ENCODE data around the gene NTN3. TPM values are rescaled to one million over a fixed set of nuclear protein-coding genes. Genes with fewer than 3 reads are reported as not detected.

The NTN3 gene
- under 1 TPM in 1 of 2 experiments, not detected in 1; 0.10 TPM for total RNA-seq

DNA sequence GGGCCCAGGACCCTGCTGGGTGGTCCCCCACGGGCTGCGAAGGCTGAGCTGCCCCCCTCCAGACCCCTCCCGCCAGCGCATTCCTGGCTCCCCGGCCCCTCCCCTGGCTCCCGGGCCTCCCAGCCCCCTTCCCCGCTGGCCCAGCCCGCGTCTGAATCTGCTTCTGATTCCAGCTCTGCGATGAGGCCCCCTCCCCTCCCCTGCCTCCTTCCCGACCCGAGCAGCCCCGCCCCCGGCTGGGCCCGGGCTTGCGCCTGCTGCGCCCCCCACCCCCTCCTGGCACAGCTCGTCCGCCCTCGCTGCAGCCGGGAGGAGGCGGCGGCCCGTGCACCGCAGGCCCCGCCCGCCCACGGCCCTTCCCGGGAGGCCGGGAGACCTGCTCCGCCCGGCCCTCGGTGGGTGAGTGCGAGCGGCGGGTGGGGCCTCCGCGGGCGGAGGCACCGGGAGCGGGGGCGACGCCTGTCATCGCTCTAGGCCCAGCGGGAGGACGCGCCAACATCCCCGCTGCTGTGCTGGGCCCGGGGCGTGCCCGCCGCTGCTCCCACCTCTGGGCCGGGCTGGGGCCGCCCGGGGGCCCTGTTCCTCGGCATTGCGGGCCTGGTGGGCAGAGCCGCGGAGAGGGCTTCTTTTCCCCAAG is at the start of gene NTN3:
Gene NTN3, plus strand, starts transcription at position 282 of the 637 bp plus-strand sequence. CDS start 405 bp downstream, outside the sequence.
- H3K4me1 Mint-ChIP-seq (ENCODE audit: low read depth), result peaks cover 15% of the 10 kb centered on the region
- peaks cover 38% of the 10 kb centered on the region for H3K27me3 Mint-ChIP-seq (ENCODE audit: low read depth)
- no peak for ATAC-seq
- no peak for DNase-seq
- H3K27ac Mint-ChIP-seq, result no peak within 1 kb of the TSS
- H3K36me3 Mint-ChIP-seq (ENCODE audit: low read depth), result no peaks in the 10 kb centered on the region
- no peak within 1 kb of the TSS for H3K4me3 Mint-ChIP-seq
- POLR2A ChIA-PET, result interaction anchor here (3.2 kb wide), 1 partner anchor 10 kb away, joined by 14 read pairs; the partner anchor contains the start of gene TEDC2
- CTCF ChIA-PET, result interaction anchor here (1.4 to 3.3 kb wide), 2 partner anchors 11 to 30 kb away, joined by 4 to 10 read pairs; partner anchors contain the start of gene TEDC2
- H3K9me3 Mint-ChIP-seq (ENCODE audit: insufficient read depth), result no peaks in the 10 kb centered on the region

DNA sequence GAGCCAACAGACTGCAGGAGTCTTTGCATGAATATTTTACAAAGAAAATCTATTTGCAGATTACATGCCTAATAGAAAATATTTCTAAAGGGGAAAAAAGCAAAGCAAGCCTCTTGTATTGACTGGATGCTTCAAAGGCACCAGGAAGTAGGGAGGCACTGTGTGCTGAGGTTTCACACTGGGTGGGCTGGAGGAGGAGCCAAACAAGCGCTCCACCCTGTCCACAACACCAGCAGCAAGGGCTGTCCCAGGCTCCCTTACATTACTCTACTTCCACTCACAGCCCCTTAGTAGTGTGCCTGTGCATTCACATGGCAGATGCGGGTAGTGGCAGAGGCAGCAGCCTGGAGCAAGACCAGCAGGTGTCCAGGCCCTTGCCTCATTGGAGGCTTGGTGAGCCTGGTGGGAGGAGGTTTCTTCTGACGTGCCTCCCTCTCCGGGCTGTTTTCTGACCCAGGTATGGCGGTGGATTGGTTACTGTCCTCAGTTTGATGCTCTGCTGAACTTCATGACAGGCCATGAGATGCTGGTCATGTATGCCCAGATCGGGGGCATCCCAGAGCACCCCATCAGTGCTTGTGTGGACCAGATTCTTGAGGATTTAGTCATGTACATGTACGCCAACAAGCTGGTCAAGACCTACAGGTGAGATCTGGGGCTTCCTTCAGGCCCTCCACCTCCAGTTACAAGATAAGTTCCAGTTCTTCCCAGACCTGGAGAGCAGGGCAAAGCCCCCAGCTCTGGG is 48.8 kb upstream of the NTN3 start:
- Mint-ChIP-seq H3K27me3 (ENCODE audit: low read depth) (peaks cover 4% of the 10 kb centered on the region), H3K9me3 (ENCODE audit: insufficient read depth) (no peaks in the 10 kb centered on the region), H3K27ac (no peak overlapping the region), H3K4me3 (no peak overlapping the region), H3K36me3 (ENCODE audit: low read depth) (no peaks in the 10 kb centered on the region), H3K4me1 (ENCODE audit: low read depth) (peaks cover 22% of the 10 kb centered on the region)
- DNase-seq (peak; percentile 61), ATAC-seq (peak; percentile 78)
- CTCF ChIA-PET, result interaction anchor here (0.8 to 2.6 kb wide), 2 partner anchors 12 to 33 kb away, joined by 3 to 15 read pairs; no protein-coding TSS in a partner anchor
- POLR2A ChIA-PET, result interaction anchor here (0.6 kb wide), 1 partner anchor 227 kb away, joined by 3 read pairs; no protein-coding TSS in a partner anchor

GRCh38 chr16:2424061-2425007 is 46.8 kb upstream of the NTN3 start:
- no peak for ATAC-seq
- no peak for DNase-seq
- CTCF ChIA-PET, result interaction anchor here (0.7 to 2.6 kb wide), 4 partner anchors 14 to 67 kb away, joined by 3 to 15 read pairs (median 4); no protein-coding TSS in a partner anchor
- Mint-ChIP-seq H3K27ac (no peak overlapping the region), H3K36me3 (ENCODE audit: low read depth) (no peaks in the 10 kb centered on the region), H3K4me1 (ENCODE audit: low read depth) (peaks cover 36% of the 10 kb centered on the region), H3K27me3 (ENCODE audit: low read depth) (peaks cover 4% of the 10 kb centered on the region), H3K4me3 (no peak overlapping the region), H3K9me3 (ENCODE audit: insufficient read depth) (no peaks in the 10 kb centered on the region)
- POLR2A ChIA-PET, result no interaction called here

GRCh38 chr16:2425008-2425518 is 46.0 kb upstream of the NTN3 start:
- H3K27ac Mint-ChIP-seq, result no peak overlapping the region
- DNase-seq (no peak), ATAC-seq (no peak)
- H3K4me3 Mint-ChIP-seq, result no peak overlapping the region
- CTCF ChIA-PET, result no interaction called here
- POLR2A ChIA-PET, result no interaction called here
- H3K36me3 Mint-ChIP-seq (ENCODE audit: low read depth), result peaks cover 3% of the 10 kb centered on the region
- peaks cover 3% of the 10 kb centered on the region for H3K27me3 Mint-ChIP-seq (ENCODE audit: low read depth)
- H3K9me3 Mint-ChIP-seq (ENCODE audit: insufficient read depth), result no peaks in the 10 kb centered on the region
- peaks cover 39% of the 10 kb centered on the region for H3K4me1 Mint-ChIP-seq (ENCODE audit: low read depth)

DNA sequence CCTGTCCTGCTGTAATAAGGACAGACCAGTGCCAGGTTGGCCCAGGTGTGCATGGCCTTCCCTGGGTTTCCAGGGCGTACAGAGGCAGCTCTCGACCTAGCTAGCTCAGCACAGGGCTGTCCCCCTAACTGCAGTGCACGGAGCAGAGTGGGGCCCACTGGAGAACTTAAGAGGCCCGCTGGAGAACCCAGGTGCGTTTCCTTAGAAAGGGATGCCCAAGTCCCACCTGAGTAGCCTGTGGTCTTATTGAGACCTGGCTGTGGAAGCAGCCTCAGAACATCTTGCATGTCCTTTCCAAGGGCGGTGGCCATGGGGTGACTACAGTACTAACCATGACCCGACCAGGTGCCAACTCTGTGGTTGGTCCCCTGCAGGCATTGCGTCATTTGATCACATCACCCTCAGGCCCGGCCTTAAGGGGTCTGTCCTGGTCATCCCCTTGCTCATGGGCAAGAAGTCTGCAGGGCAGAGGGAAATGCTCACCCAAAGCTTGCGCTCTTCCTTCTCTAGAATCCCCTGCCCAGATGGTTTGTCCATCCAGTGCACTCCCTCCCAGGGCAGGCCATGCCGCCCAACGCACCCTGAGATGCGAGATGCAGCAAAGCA is 45.2 kb upstream of the NTN3 start:
- H3K4me1 Mint-ChIP-seq (ENCODE audit: low read depth), result peaks cover 47% of the 10 kb centered on the region
- H3K36me3 Mint-ChIP-seq (ENCODE audit: low read depth), result peaks cover 12% of the 10 kb centered on the region
- POLR2A ChIA-PET, result no interaction called here
- ATAC-seq (no peak), DNase-seq (no peak)
- H3K27me3 Mint-ChIP-seq (ENCODE audit: low read depth), result no peaks in the 10 kb centered on the region
- no peaks in the 10 kb centered on the region for H3K9me3 Mint-ChIP-seq (ENCODE audit: insufficient read depth)
- no peak overlapping the region for H3K27ac Mint-ChIP-seq
- CTCF ChIA-PET, result no interaction called here
- no peak overlapping the region for H3K4me3 Mint-ChIP-seq

DNA sequence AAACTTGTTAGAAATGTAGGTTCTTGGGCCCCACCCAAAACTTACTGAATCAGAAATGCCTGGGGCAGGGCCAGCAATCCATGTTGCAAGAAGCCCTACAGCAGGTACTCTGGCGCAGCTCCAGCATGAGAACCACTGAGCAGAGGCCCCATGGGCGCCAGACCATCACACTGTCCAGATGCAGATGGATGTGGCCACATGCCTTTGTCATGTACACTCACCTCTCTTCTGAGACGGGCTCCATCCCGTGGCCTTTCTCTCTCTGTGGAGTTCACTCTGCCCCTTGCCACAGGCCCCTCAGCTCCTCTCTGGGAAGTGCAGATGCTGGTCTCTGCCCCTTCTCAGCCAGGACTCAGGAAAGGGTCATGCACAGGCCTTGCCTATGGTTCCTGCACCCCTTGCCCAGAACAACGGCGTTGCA is 44.1 kb upstream of the NTN3 start:
- ChIA-PET POLR2A (interaction anchor here (1.6 kb wide), 1 partner anchor 33 kb away, joined by 4 read pairs; the partner anchor contains the start of gene TEDC2), CTCF (interaction anchor here (1.2 to 2.0 kb wide), 2 partner anchors 33 to 87 kb away, joined by 4 to 5 read pairs; partner anchors contain the start of genes ABCA3 and TEDC2)
- no peak overlapping the region for H3K4me3 Mint-ChIP-seq
- no peak overlapping the region for H3K27ac Mint-ChIP-seq
- no peaks in the 10 kb centered on the region for H3K27me3 Mint-ChIP-seq (ENCODE audit: low read depth)
- ATAC-seq (no peak), DNase-seq (no peak)
- H3K36me3 Mint-ChIP-seq (ENCODE audit: low read depth), result peaks cover 15% of the 10 kb centered on the region
- peaks cover 43% of the 10 kb centered on the region for H3K4me1 Mint-ChIP-seq (ENCODE audit: low read depth)
- no peaks in the 10 kb centered on the region for H3K9me3 Mint-ChIP-seq (ENCODE audit: insufficient read depth)

GRCh38 chr16:2427526-2427925 is 43.6 kb upstream of the NTN3 start:
- ATAC-seq, result no peak
- POLR2A ChIA-PET, result interaction anchor here (1.6 kb wide), 1 partner anchor 32 kb away, joined by 4 read pairs; the partner anchor contains the start of gene TEDC2

DNA sequence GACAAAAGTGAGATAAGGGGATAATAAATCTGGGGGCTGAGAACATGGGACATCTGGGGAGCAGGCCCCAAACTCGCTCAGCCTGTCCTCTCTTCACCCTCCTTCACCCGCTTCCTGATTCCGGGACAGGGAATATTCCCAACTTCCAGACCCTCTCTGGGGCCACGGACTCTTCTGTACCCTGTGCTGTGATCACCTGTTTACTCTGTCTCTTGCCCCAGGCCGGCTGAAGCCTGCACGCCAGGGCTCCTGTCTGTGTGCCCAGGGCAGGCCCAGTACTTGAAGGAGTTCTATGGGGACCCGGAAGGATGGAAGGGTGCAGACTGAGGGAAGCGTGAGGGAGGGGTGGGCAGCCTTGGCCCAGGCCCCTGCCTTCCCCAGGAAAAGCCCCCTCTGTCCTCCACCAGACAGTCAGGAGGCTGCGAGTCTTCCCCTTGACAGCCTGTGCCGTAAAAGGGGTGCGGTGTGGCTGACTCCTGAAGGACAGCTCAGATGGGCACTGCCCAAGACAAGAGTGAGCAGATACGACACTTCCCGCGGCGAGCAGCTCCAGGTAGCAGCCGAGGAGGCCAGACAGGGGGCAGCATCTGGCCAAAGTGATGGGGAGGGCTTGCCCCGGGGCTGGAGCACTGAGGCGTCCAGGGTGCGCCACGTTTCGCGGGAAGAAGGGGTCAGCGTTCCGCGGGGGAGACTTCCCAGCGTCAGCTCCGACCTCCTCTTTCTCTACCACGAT is 42.9 kb upstream of the NTN3 start:
- no peaks in the 10 kb centered on the region for H3K27me3 Mint-ChIP-seq (ENCODE audit: low read depth)
- H3K4me1 Mint-ChIP-seq (ENCODE audit: low read depth), result peaks cover 39% of the 10 kb centered on the region
- H3K9me3 Mint-ChIP-seq (ENCODE audit: insufficient read depth), result no peaks in the 10 kb centered on the region
- ChIA-PET POLR2A (interaction anchor here (1.6 kb wide), 1 partner anchor 32 kb away, joined by 4 read pairs; the partner anchor contains the start of gene TEDC2), CTCF (interaction anchor here (0.7 to 3.7 kb wide), 4 partner anchors 13 to 88 kb away, joined by 3 to 20 read pairs (median 5); partner anchors contain the start of gene ABCA3)
- H3K4me3 Mint-ChIP-seq, result peak overlapping the region; percentile 89
- peak; percentile 2 for ATAC-seq
- peak; percentile 43 for DNase-seq
- peaks cover 24% of the 10 kb centered on the region for H3K36me3 Mint-ChIP-seq (ENCODE audit: low read depth)
- H3K27ac Mint-ChIP-seq, result peak overlapping the region; percentile 93

More at GRCh38 chr16:2427526-2427925, 43.6 kb upstream of the NTN3 start:
- peaks cover 18% of the 10 kb centered on the region for H3K36me3 Mint-ChIP-seq (ENCODE audit: low read depth)
- CTCF ChIA-PET, result interaction anchor here (1.2 to 3.7 kb wide), 3 partner anchors 13 to 87 kb away, joined by 4 to 20 read pairs (median 5); partner anchors contain the start of genes ABCA3 and TEDC2
- no peaks in the 10 kb centered on the region for H3K9me3 Mint-ChIP-seq (ENCODE audit: insufficient read depth)
- peak overlapping the region; percentile 89 for H3K4me3 Mint-ChIP-seq
- peaks cover 40% of the 10 kb centered on the region for H3K4me1 Mint-ChIP-seq (ENCODE audit: low read depth)
- no peaks in the 10 kb centered on the region for H3K27me3 Mint-ChIP-seq (ENCODE audit: low read depth)
- DNase-seq, result no peak
- peak overlapping the region; percentile 72 for H3K27ac Mint-ChIP-seq

- ATAC-seq (no peak), DNase-seq (no peak)
- Mint-ChIP-seq H3K27ac (peak overlapping the region; percentile 93), H3K9me3 (ENCODE audit: insufficient read depth) (no peaks in the 10 kb centered on the region), H3K36me3 (ENCODE audit: low read depth) (peaks cover 28% of the 10 kb centered on the region), H3K27me3 (ENCODE audit: low read depth) (no peaks in the 10 kb centered on the region), H3K4me3 (peak overlapping the region; percentile 89), H3K4me1 (ENCODE audit: low read depth) (peaks cover 40% of the 10 kb centered on the region)
- ChIA-PET CTCF (interaction anchor here (0.7 to 3.7 kb wide), 4 partner anchors 12 to 88 kb away, joined by 3 to 20 read pairs (median 5); partner anchors contain the start of gene ABCA3), POLR2A (no interaction called here)
These were observed 42.4 kb upstream of the NTN3 start for GRCh38 chr16:2428784-2429033.

Data from activated CD8-positive, alpha-beta T cell treated with anti-CD3 and anti-CD28 coated beads, Interleukin-2, amount 10 ng/mL, durations not matched to agents 7 days and 5 days (primary cell).